ENCODE data around the gene FBLN2.

DNA sequence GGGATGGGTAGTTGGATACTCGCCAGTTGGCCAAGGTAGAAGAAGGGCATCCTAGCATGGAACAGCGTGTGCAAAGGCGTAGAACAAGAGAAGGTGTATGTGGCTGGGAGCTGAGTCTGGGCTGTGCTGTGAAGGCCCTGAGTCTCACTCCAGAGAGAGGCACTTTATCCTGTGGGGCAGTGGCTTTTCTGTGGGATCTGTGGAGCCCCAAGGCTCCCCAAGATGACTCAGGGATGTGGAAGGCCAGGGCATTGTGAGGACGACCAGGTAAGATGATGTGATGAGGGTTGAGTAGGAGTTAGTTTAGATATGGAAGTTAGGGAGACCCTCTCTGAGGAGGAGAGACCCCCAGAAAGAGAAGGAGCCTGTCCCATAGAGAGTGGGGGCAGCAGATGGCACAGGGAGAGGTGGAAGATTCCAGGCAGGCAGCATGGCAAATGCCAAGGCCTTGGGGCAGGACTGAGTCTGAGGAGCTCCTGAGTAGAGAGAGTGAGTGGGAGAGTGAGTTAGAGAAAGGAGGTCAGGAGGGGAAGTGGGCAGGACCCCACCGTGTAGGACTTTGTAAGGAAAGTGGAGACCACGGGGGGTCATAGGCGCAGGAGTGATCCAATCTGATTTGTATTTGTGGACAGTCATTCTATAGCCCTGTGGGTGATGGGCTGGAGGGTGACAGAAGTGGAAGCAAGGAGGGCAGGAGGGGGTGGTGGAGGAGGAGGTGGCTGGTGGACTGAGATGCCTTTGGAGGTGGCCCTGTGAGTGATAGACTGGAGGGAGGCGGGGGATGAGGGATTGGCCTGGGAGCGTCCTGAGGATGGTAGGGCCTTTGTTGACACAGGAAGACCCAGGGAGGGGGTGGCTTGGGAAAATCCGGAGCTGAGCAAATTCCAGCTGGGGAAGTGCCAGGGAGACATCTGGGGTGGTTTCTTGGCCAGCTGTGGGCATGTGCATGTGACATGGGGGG, 50.3 kb downstream of the FBLN2 start:
- TF ChIP-seq, protein P1, sequence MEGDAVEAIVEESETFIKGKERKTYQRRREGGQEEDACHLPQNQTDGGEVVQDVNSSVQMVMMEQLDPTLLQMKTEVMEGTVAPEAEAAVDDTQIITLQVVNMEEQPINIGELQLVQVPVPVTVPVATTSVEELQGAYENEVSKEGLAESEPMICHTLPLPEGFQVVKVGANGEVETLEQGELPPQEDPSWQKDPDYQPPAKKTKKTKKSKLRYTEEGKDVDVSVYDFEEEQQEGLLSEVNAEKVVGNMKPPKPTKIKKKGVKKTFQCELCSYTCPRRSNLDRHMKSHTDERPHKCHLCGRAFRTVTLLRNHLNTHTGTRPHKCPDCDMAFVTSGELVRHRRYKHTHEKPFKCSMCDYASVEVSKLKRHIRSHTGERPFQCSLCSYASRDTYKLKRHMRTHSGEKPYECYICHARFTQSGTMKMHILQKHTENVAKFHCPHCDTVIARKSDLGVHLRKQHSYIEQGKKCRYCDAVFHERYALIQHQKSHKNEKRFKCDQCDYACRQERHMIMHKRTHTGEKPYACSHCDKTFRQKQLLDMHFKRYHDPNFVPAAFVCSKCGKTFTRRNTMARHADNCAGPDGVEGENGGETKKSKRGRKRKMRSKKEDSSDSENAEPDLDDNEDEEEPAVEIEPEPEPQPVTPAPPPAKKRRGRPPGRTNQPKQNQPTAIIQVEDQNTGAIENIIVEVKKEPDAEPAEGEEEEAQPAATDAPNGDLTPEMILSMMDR (IDR thresholded peaks at IDR 0.05) = no peak
- no peak for TF ChIP-seq POLR2AphosphoS5 (IDR thresholded peaks at IDR 0.05)
- TF ChIP-seq POLR2A (IDR thresholded peaks at IDR 0.05) = no peak

Measured in gastroesophageal sphincter (tissue), 3 donors.